ENCODE results near the gene FAM180A.

Gene FAM180A

GRCh38 chr7:135748770-135749169, at the start of gene FAM180A:
TSS of gene FAM180A (minus strand) at chr7:135748813. CDS start at chr7:135748580, 233 bp downstream.
- no peak for TF ChIP-seq CTCF (IDR thresholded peaks at IDR 0.05; ENCODE audit: low read depth, low read length)
- H3K4me3 ChIP-seq (replicated peaks in 1 of 2; ENCODE audit: low read depth in 2 of 2, low read length in 2 of 2) = peak within 1 kb of the TSS; percentile 11 to 31
- DNase-seq (ENCODE audit: low read depth in 2 of 2) = peak; percentile 80 to 92

GRCh38 chr7:135798095-135798494, 49.5 kb upstream of the FAM180A start:
- no peak for DNase-seq (ENCODE audit: low read depth in 2 of 2)
- no peak for TF ChIP-seq CTCF (IDR thresholded peaks at IDR 0.05; ENCODE audit: low read depth, low read length)
- no peak overlapping the region for H3K4me3 ChIP-seq (replicated peaks in 1 of 2; ENCODE audit: low read depth in 2 of 2, low read length in 2 of 2)

GRCh38 chr7:135795846-135796570, 47.4 kb upstream of the FAM180A start:
- no peak overlapping the region for H3K4me3 ChIP-seq (replicated peaks in 1 of 2; ENCODE audit: low read depth in 2 of 2, low read length in 2 of 2)
- TF ChIP-seq CTCF (IDR thresholded peaks at IDR 0.05; ENCODE audit: low read depth, low read length) = no peak
- no peak for DNase-seq (ENCODE audit: low read depth in 2 of 2)

- no peak overlapping the region for H3K4me3 ChIP-seq (replicated peaks in 1 of 2; ENCODE audit: low read depth in 2 of 2, low read length in 2 of 2)
- no peak for TF ChIP-seq CTCF (IDR thresholded peaks at IDR 0.05; ENCODE audit: low read depth, low read length)
Observed at GRCh38 chr7:135793841-135794240, 45.2 kb upstream of the FAM180A start.

GRCh38 chr7:135792866-135793265, 44.3 kb upstream of the FAM180A start:
- H3K4me3 ChIP-seq (replicated peaks in 1 of 2; ENCODE audit: low read depth in 2 of 2, low read length in 2 of 2) = no peak overlapping the region
- no peak for DNase-seq (ENCODE audit: low read depth in 2 of 2)
- no peak for TF ChIP-seq CTCF (IDR thresholded peaks at IDR 0.05; ENCODE audit: low read depth, low read length)

More at GRCh38 chr7:135793841-135794240, 45.2 kb upstream of the FAM180A start:
- no peak for DNase-seq (ENCODE audit: low read depth in 2 of 2)

GRCh38 chr7:135792363-135792668, 43.7 kb upstream of the FAM180A start:
- H3K4me3 ChIP-seq (replicated peaks in 1 of 2; ENCODE audit: low read depth in 2 of 2, low read length in 2 of 2) = no peak overlapping the region
- no peak for TF ChIP-seq CTCF (IDR thresholded peaks at IDR 0.05; ENCODE audit: low read depth, low read length)
- DNase-seq (ENCODE audit: low read depth in 2 of 2) = no peak

Measured in cardiac fibroblast (primary cell).